OCI-LY7 (cell line): ENCODE results near the gene CISTR. TPM values are rescaled to one million over a fixed set of nuclear protein-coding genes. Genes with fewer than 3 reads are reported as not detected.

Experiments used
- BruUV-seq: library from RNA; stranded (reverse); fragments of 400-500 nt; replicated peaks from 2 replicates; lab custom pipeline; 2021; lab: Mats Ljungman, UMichigan
- CTCF ChIA-PET: fragments of 300-600 bp; sonication (Branson Sonifier 250); formaldehyde crosslinking; loops from one replicate; lab custom pipeline; 2022; ENCODE audit warnings: antibody characterized with exemption; ENCODE audit not compliant: unreplicated experiment; lab: Charles Lee
- POLR2A ChIA-PET: fragments of 300-600 bp; sonication (Branson Sonifier 250); formaldehyde crosslinking; loops from one replicate; lab custom pipeline; 2022; ENCODE audit warnings: antibody characterized with exemption; lab: Charles Lee
- DNase-seq: peaks from one replicate; pipeline ENCODE4 v3.0.0-alpha.2; 2015; ENCODE audit warnings: low spot score
- H2AFZ ChIP-seq: fragments of 200-600 bp; sonication (generic), shearing (Covaris generic); 2 replicates; pipeline ENCODE4 v1.6.1; 2014; ENCODE audit warnings: mild to moderate bottlenecking, antibody characterized with exemption, low read length, moderate library complexity
- H3K27ac ChIP-seq: fragments of 200-600 bp; sonication (generic); 2 replicates; pipeline ENCODE4 v1.5.1; 2014; ENCODE audit warnings: mixed run types, low read depth, mild to moderate bottlenecking, moderate library complexity, low read length, inconsistent platforms; ENCODE audit not compliant: poor library complexity, severe bottlenecking
- H3K36me3 ChIP-seq: fragments of 200-600 bp; sonication (generic); 2 replicates; pipeline ENCODE4 v1.6.1; 2014; ENCODE audit warnings: mild to moderate bottlenecking, antibody characterized with exemption, low read length, moderate library complexity, mixed read lengths; ENCODE audit not compliant: insufficient read depth
- H3K4me1 ChIP-seq: fragments of 200-600 bp; sonication (generic); 2 replicates; pipeline ENCODE4 v1.5.1; 2014; ENCODE audit warnings: mild to moderate bottlenecking, low read length; ENCODE audit not compliant: insufficient read depth, poor library complexity, severe bottlenecking
- H3K4me2 ChIP-seq: fragments of 200-600 bp; sonication (generic); 2 replicates; pipeline ENCODE4 v1.6.1; 2014; ENCODE audit warnings: mild to moderate bottlenecking, low read length
- H3K4me3 ChIP-seq: fragments of 200-600 bp; sonication (generic); 2 replicates; pipeline ENCODE4 v1.5.1; 2014; ENCODE audit warnings: mild to moderate bottlenecking, low read depth, low read length; ENCODE audit not compliant: poor library complexity, severe bottlenecking
- H3K79me2 ChIP-seq: fragments of 200-600 bp; sonication (generic); 2 replicates; pipeline ENCODE4 v1.6.1; 2016; ENCODE audit warnings: low read depth, mild to moderate bottlenecking, low read length, moderate library complexity, mixed read lengths; ENCODE audit not compliant: insufficient read depth
- H3K9me2 ChIP-seq: fragments of 200-600 bp; sonication (generic); 2 replicates; pipeline ENCODE4 v1.6.1; 2016; ENCODE audit warnings: mild to moderate bottlenecking, low read length, mixed read lengths; ENCODE audit not compliant: insufficient read depth
- H3K9me3 ChIP-seq: fragments of 200-600 bp; sonication (generic); 2 replicates; pipeline ENCODE4 v1.6.1; 2014; ENCODE audit warnings: mild to moderate bottlenecking, mixed run types, low read length, mixed read lengths
- H4K20me1 ChIP-seq: fragments of 200-600 bp; sonication (generic); 2 replicates; pipeline ENCODE4 v1.6.1; 2014; ENCODE audit warnings: mild to moderate bottlenecking, antibody characterized with exemption, low read length, moderate library complexity, mixed read lengths; ENCODE audit not compliant: insufficient read depth
- EZH2phosphoT487 ChIP-seq: fragments of 200-600 bp; sonication (generic); IDR thresholded peaks from 2 replicates; pipeline ENCODE4 v1.6.1; 2018; ENCODE audit warnings: low read depth, borderline replicate concordance, mild to moderate bottlenecking, mixed run types, antibody characterized with exemption, low read length, moderate library complexity, mixed read lengths
- intact Hi-C: fragments of 100-400 bp; cut with micrococcal nuclease; formaldehyde crosslinking; loops from one replicate; pipeline ENCODE4 v1.10.0; 2022; ENCODE audit not compliant: unreplicated experiment
- total RNA-seq, 2 experiments: library from RNA; depleted of rRNA in 1 of 2; stranded (reverse); fragments of >200 nt in 1 of 2; shearing (Covaris generic) in 1 of 2; gene quantifications; 2 replicates each; pipeline ENCODE4 v1.2.3, GENCODE V29; 2014 to 2022
- TF ChIP-seq, protein P1 (sequence below): fragments of 200-600 bp; sonication (generic); conservative IDR thresholded peaks from 2 replicates; pipeline ENCODE4 v1.5.1; 2014; ENCODE audit warnings: mild to moderate bottlenecking, antibody characterized with exemption, low read length, moderate library complexity, mixed read lengths

Gene CISTR
- total RNA-seq, 2 experiments from 2014 or later, result 0.76 to 1.3 TPM

DNA sequence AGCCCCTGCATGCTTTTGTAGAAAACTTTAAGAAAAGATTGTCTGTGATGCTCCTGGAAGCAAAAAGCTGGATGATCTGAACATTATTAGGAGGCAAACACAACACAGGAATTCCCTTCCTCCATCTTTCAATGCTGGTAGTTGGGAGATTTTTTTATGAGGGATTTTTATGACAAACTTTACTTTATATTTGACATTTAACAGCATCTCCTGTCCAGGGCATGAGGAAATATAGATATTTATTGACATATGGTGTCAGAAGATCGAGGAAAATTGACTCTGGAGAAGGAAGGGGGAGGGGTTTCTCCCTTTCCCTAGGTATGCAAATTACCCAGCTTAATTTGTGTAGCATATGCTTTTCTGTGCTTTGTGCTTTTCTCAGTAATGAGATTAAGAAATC, 37.8 kb upstream of the CISTR start:
- Histone ChIP-seq H3K9me2 (no peaks in the 10 kb centered on the region), H4K20me1 (no peaks in the 10 kb centered on the region), H3K9me3 (no peaks in the 10 kb centered on the region), H3K36me3 (no peaks in the 10 kb centered on the region), H3K4me2 (no peak overlapping the region), H3K4me3 (no peak overlapping the region), H3K79me2 (no peaks in the 10 kb centered on the region), H2AFZ (no peak overlapping the region), H3K4me1 (no peaks in the 10 kb centered on the region), H3K27ac (no peak overlapping the region)
- intact Hi-C loops, result no loop called here
- BruUV-seq, result no TSS peak
- no peak for DNase-seq
- CTCF ChIA-PET, result no interaction called here
- no peak for TF ChIP-seq EZH2phosphoT487
- TF ChIP-seq, protein P1, sequence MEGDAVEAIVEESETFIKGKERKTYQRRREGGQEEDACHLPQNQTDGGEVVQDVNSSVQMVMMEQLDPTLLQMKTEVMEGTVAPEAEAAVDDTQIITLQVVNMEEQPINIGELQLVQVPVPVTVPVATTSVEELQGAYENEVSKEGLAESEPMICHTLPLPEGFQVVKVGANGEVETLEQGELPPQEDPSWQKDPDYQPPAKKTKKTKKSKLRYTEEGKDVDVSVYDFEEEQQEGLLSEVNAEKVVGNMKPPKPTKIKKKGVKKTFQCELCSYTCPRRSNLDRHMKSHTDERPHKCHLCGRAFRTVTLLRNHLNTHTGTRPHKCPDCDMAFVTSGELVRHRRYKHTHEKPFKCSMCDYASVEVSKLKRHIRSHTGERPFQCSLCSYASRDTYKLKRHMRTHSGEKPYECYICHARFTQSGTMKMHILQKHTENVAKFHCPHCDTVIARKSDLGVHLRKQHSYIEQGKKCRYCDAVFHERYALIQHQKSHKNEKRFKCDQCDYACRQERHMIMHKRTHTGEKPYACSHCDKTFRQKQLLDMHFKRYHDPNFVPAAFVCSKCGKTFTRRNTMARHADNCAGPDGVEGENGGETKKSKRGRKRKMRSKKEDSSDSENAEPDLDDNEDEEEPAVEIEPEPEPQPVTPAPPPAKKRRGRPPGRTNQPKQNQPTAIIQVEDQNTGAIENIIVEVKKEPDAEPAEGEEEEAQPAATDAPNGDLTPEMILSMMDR, result no peak
- POLR2A ChIA-PET, result interaction anchor here (0.6 to 1.3 kb wide), 2 partner anchors 9 to 230 kb away, joined by 3 to 4 read pairs; no protein-coding TSS in a partner anchor

DNA sequence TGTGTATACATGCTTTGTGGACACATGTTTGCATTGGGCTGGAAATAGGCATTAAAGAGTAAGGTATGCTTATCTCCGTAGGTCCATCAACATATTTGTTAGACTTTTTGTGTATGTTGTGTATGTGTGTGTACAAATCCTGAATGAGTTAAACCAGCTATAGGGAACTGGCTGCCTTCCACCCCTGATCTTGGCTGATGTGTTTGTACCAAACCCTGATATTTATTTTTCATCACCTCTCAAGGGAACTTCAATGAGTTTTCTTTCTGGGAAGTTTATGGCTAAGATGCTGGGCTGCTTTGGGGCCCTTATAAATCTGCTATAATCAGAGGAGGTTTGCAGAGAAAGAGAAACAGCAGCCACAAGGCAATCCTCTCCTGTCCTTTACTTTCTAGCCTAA, 37.1 kb upstream of the CISTR start:
- ChIA-PET POLR2A (no interaction called here), CTCF (no interaction called here)
- no peak for DNase-seq
- TF ChIP-seq, protein P1, result no peak
- TF ChIP-seq EZH2phosphoT487, result no peak
- no TSS peak for BruUV-seq
- H3K4me1 ChIP-seq, result no peaks in the 10 kb centered on the region
- intact Hi-C loops, result no loop called here
- no peaks in the 10 kb centered on the region for H3K36me3 ChIP-seq
- no peaks in the 10 kb centered on the region for H3K9me2 ChIP-seq
- no peaks in the 10 kb centered on the region for H3K9me3 ChIP-seq
- no peak overlapping the region for H2AFZ ChIP-seq
- H3K27ac ChIP-seq, result no peak overlapping the region
- no peak overlapping the region for H3K4me3 ChIP-seq
- no peaks in the 10 kb centered on the region for H3K79me2 ChIP-seq
- no peaks in the 10 kb centered on the region for H4K20me1 ChIP-seq
- no peak overlapping the region for H3K4me2 ChIP-seq

DNA sequence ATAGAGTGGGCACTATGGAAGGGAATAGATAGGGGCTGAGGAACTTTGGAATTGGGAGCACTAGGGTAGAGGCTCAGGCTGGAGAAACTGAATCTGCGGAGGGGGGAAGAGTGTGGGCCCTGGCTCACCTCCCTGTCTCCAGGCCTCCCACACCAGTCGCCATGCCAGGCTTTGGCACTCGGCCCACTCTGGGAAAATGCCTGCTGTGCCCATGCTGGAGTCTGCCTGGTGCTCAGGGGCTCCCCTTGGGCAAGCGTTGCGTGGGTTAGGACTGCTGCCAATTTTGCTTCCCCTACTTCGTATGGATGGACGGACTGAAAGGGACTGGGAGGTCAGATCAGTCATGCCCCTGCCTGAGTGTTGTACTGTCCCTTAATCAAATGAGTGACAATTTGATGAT, 34.6 kb upstream of the CISTR start:
- Histone ChIP-seq H3K4me1 (no peaks in the 10 kb centered on the region), H2AFZ (no peak overlapping the region), H3K9me3 (no peaks in the 10 kb centered on the region), H3K4me2 (no peak overlapping the region), H3K27ac (no peak overlapping the region), H3K36me3 (0 out of 2 replicates have a peak, but pooled peaks cover 7% of the 10 kb centered on the region), H3K4me3 (no peak overlapping the region), H3K79me2 (no peaks in the 10 kb centered on the region), H3K9me2 (no peaks in the 10 kb centered on the region), H4K20me1 (no peaks in the 10 kb centered on the region)
- DNase-seq, result no peak
- CTCF ChIA-PET, result no interaction called here
- intact Hi-C loops, result no loop called here
- no peak for TF ChIP-seq EZH2phosphoT487
- TF ChIP-seq, protein P1, result no peak
- no TSS peak for BruUV-seq
- POLR2A ChIA-PET, result no interaction called here
